NCI-H2227 (cell line): ENCODE data around the gene AGAP1.

Source experiments
- DNase-seq: peaks from one replicate; lab custom pipeline; 2025; ENCODE audit not compliant: unreplicated experiment; lab: John Stamatoyannopoulos, UW

The AGAP1 gene

GRCh38 chr2:235901243-235901642, 407.4 kb downstream of the AGAP1 start:
- no peak for DNase-seq

- no peak for DNase-seq
Measured at GRCh38 chr2:235903782-235904584, 410.1 kb downstream of the AGAP1 start.

GRCh38 chr2:235904585-235904931, 410.7 kb downstream of the AGAP1 start:
- DNase-seq: no peak

- no peak for DNase-seq
Measured at GRCh38 chr2:235908826-235909225, 415.0 kb downstream of the AGAP1 start.

- no peak for DNase-seq
Measured at GRCh38 chr2:235909358-235909757, 415.5 kb downstream of the AGAP1 start.

GRCh38 chr2:235910067-235910466, 416.2 kb downstream of the AGAP1 start:
- no peak for DNase-seq

- DNase-seq: no peak
Measured at GRCh38 chr2:235911125-235911524, 417.3 kb downstream of the AGAP1 start.

- no peak for DNase-seq
Measured at GRCh38 chr2:235911633-235912233, 417.9 kb downstream of the AGAP1 start.

- no peak for DNase-seq
Measured at GRCh38 chr2:235914756-235915155, 420.9 kb downstream of the AGAP1 start.

- DNase-seq: peak; percentile 91
Measured at GRCh38 chr2:235917506-235917905, 423.7 kb downstream of the AGAP1 start.

GRCh38 chr2:235918876-235919275, 425.0 kb downstream of the AGAP1 start:
- no peak for DNase-seq

- no peak for DNase-seq
Measured at GRCh38 chr2:235920216-235920865, 426.5 kb downstream of the AGAP1 start.

- no peak for DNase-seq
Measured at GRCh38 chr2:235921508-235922191, 427.8 kb downstream of the AGAP1 start.

- DNase-seq: no peak
Measured at GRCh38 chr2:235922839-235923238, 429.0 kb downstream of the AGAP1 start.

GRCh38 chr2:235923859-235924674, 430.2 kb downstream of the AGAP1 start:
- no peak for DNase-seq

GRCh38 chr2:235924675-235925063, 430.8 kb downstream of the AGAP1 start:
- no peak for DNase-seq

GRCh38 chr2:235925250-235925919, 431.5 kb downstream of the AGAP1 start:
- no peak for DNase-seq

- no peak for DNase-seq
Measured at GRCh38 chr2:235926229-235926628, 432.4 kb downstream of the AGAP1 start.

GRCh38 chr2:235928751-235929370, 435.0 kb downstream of the AGAP1 start:
- no peak for DNase-seq

- DNase-seq: no peak
Measured at GRCh38 chr2:235930701-235931100, 436.9 kb downstream of the AGAP1 start.
